ENCODE results near the gene DOCK6.
A peak's percentile ranks its signal among the peaks of the same experiment; 100 is the strongest.

Gene DOCK6

GRCh38 chr19:11172576-11172975 lies 89.7 kb downstream of the DOCK6 start:
- intact Hi-C loops (cut with DNase I; ENCODE audit: low total_unique reads): no loop called here
- Histone ChIP-seq H3K27me3 (no peaks in the 10 kb centered on the region), H3K4me1 (peaks cover 0 to 50% (median 43%) of the 10 kb centered on the region in 4 donors), H3K4me3 (no peak overlapping the region), H3K27ac (peak overlapping the region; percentile 87 to 88), H3K9me3 (no peaks in the 10 kb centered on the region), H3K36me3 (peaks cover 92 to 96% (median 92%) of the 10 kb centered on the region in 3 donors)
- TF ChIP-seq, protein P1, sequence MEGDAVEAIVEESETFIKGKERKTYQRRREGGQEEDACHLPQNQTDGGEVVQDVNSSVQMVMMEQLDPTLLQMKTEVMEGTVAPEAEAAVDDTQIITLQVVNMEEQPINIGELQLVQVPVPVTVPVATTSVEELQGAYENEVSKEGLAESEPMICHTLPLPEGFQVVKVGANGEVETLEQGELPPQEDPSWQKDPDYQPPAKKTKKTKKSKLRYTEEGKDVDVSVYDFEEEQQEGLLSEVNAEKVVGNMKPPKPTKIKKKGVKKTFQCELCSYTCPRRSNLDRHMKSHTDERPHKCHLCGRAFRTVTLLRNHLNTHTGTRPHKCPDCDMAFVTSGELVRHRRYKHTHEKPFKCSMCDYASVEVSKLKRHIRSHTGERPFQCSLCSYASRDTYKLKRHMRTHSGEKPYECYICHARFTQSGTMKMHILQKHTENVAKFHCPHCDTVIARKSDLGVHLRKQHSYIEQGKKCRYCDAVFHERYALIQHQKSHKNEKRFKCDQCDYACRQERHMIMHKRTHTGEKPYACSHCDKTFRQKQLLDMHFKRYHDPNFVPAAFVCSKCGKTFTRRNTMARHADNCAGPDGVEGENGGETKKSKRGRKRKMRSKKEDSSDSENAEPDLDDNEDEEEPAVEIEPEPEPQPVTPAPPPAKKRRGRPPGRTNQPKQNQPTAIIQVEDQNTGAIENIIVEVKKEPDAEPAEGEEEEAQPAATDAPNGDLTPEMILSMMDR (IDR thresholded peaks at IDR 0.05): no peak
- no peak for DNase-seq

DNA sequence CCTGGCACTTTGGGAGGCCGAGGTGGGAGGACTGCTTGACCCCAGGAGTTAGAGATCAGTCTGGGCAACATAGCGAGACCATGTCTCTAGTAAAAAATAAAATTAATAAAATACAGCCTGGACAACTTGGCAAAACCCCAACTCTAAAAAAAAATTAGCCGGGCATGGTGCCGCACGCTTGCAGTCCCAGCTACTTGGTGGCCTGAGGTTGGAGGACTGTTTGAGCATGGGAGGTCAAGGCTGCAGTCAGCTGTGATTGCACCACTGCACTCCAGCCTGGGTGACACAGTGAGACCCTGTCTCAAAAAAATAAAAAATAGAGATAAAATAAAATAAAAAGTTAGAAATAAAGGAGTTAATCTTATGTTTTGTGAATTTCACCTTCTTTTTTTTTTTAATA lies 91.2 kb downstream of the DOCK6 start:
- H3K27me3 ChIP-seq: no peaks in the 10 kb centered on the region
- H3K9me3 ChIP-seq: no peaks in the 10 kb centered on the region
- peaks cover 90 to 95% (median 91%) of the 10 kb centered on the region in 3 donors for H3K36me3 ChIP-seq
- peak overlapping the region; percentile 87 to 88 for H3K27ac ChIP-seq
- intact Hi-C loops (cut with DNase I; ENCODE audit: low total_unique reads): no loop called here
- no peak overlapping the region for H3K4me3 ChIP-seq
- peak in 1 of 2 donors; percentile 86 for DNase-seq
- peaks cover 0 to 65% (median 56%) of the 10 kb centered on the region in 4 donors for H3K4me1 ChIP-seq
- TF ChIP-seq, protein P1 (IDR thresholded peaks at IDR 0.05): no peak

- Histone ChIP-seq H3K36me3 (peaks cover 83 to 86% (median 83%) of the 10 kb centered on the region in 3 donors), H3K27ac (peak overlapping the region; percentile 87 to 88), H3K4me3 (no peak overlapping the region), H3K9me3 (no peaks in the 10 kb centered on the region), H3K27me3 (no peaks in the 10 kb centered on the region), H3K4me1 (peaks cover 7 to 75% (median 66%) of the 10 kb centered on the region in 4 donors)
- TF ChIP-seq, protein P1 (IDR thresholded peaks at IDR 0.05): no peak
- no peak for DNase-seq
- intact Hi-C loops (cut with DNase I; ENCODE audit: low total_unique reads): no loop called here
These were observed 92.2 kb downstream of the DOCK6 start for GRCh38 chr19:11169896-11170678.

DNA sequence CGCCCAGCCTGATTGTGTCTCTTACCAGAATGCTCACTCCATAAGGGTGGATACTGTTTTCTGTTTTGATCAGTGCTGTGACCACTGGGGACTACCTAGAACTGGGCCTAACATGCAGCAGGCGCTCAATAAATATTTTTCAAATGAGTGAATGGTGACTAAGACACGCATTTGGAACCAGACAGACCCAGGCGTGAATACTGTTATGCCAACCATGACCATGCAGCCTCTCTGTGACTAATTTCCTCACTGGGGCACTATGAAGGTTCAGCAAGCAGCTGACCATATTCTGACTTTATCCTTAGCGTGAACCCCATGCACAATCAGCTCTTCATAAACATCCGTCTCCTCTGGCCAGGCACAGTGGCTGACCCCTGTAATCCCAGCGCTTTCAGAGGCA lies 93.8 kb downstream of the DOCK6 start:
- Histone ChIP-seq H3K27me3 (no peaks in the 10 kb centered on the region), H3K27ac (peak overlapping the region; percentile 87 to 88), H3K4me1 (peaks cover 12 to 88% (median 76%) of the 10 kb centered on the region in 4 donors), H3K9me3 (no peaks in the 10 kb centered on the region), H3K36me3 (peaks cover 68 to 73% (median 70%) of the 10 kb centered on the region in 3 donors), H3K4me3 (no peak overlapping the region)
- TF ChIP-seq, protein P1 (IDR thresholded peaks at IDR 0.05): no peak
- peak in 1 of 2 donors; percentile 86 for DNase-seq
- intact Hi-C loops (cut with DNase I; ENCODE audit: low total_unique reads): no loop called here

GRCh38 chr19:11166281-11167142 lies 95.8 kb downstream of the DOCK6 start:
- H3K9me3 ChIP-seq: no peaks in the 10 kb centered on the region
- H3K4me1 ChIP-seq: peaks cover 12 to 86% (median 68%) of the 10 kb centered on the region in 4 donors
- DNase-seq: peak in 1 of 2 donors; percentile 83
- intact Hi-C loops (cut with DNase I; ENCODE audit: low total_unique reads): no loop called here
- H3K27ac ChIP-seq: peak overlapping the region; percentile 87 to 88
- no peaks in the 10 kb centered on the region for H3K27me3 ChIP-seq
- H3K4me3 ChIP-seq: no peak overlapping the region
- peaks cover 47 to 57% (median 50%) of the 10 kb centered on the region in 3 donors for H3K36me3 ChIP-seq
- TF ChIP-seq, protein P1 (IDR thresholded peaks at IDR 0.05): no peak
